ENCODE measurements around the gene ODC1.

- no peak for TF ChIP-seq CTCF (IDR thresholded peaks at IDR 0.05)
- no peak for TF ChIP-seq POLR2A (IDR thresholded peaks at IDR 0.05)
- TF ChIP-seq POLR2AphosphoS5 (IDR thresholded peaks at IDR 0.05): no peak
- TF ChIP-seq EP300 (IDR thresholded peaks at IDR 0.05): no peak
Measured at GRCh38 chr2:10422251-10422650, 25.9 kb downstream of the ODC1 start.

Data from upper lobe of left lung (tissue), 4 donors.